ENCODE measurements around the gene UGGT2.
"Not testable (repeated sequence)": the region's sequence is repeated elsewhere in the genome, so short reads cannot be mapped to it uniquely, and the experiment has no call there.

UGGT2 gene

GRCh38 chr13:95970878-95971277 lies 82.3 kb downstream of the UGGT2 start:
- DNase-seq (ENCODE audit: low spot score): no peak

DNA sequence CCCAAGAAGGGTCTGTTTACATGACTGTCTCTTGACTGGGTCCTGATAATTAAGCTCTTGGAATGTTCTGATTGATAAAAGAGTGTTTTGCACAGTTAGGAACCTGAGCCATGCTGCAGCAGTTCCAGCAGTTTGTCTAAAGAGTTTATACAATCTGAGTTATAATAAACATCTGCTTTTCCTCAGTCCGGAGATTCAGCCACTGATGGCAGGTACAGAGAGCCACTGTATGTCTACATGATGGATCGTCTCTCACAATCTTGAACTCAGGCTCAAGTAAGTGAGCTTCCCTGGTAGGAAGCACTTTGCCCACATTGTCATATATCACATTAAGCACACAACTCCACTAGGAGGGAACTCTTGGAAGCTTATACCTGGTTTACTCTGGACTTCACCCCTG lies 84.3 kb downstream of the UGGT2 start:
- DNase-seq (ENCODE audit: low spot score): no peak

GRCh38 chr13:95957331-95957730 lies 95.9 kb downstream of the UGGT2 start:
- no peak for DNase-seq (ENCODE audit: low spot score)

DNA sequence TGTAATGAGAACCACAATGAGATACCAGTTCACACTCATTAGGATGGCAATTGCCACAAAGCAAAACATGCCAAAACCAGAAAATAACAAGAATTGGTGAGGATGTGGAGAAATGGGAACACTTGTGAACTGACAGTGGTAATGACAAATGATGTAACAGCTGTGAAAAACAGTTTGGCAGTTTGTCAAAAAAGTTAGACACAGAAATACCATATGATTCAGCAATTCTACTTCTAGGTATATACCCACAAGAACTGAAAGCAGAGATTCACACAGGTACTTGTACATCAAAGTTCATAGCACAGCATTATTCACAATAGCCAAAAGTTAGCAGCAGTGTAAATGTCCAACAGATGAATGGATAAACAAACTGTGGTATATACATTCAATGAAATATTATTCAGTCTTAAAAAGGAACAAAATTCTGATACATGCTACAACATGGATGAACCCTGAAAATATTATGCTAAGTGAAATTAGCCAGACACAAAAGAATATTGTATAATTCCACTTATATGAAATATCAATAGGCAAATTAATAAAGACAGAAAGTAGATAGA lies 96.5 kb downstream of the UGGT2 start:
- DNase-seq (ENCODE audit: low spot score): no peak

DNA sequence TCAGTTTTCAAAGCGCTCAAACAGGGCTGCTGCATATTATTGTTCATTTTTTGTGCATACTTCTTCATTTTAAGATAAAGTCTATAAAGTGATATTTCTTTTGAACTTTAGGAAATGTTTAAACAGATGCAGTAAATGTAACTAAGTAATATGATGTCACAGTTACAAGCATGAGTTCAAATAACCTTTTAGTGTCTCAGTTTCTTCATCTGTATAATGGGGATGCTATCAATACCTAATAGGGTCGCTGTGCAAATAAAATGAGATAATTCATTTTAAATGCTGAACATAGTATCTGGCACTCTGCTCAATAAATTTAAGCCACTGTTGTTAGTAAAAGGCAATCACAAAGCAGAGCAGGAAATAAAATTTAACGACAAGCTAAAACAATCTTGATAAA lies 97.5 kb downstream of the UGGT2 start:
- no peak for DNase-seq (ENCODE audit: low spot score)

GRCh38 chr13:95955255-95955654 lies 97.9 kb downstream of the UGGT2 start:
- no peak for DNase-seq (ENCODE audit: low spot score)

DNA sequence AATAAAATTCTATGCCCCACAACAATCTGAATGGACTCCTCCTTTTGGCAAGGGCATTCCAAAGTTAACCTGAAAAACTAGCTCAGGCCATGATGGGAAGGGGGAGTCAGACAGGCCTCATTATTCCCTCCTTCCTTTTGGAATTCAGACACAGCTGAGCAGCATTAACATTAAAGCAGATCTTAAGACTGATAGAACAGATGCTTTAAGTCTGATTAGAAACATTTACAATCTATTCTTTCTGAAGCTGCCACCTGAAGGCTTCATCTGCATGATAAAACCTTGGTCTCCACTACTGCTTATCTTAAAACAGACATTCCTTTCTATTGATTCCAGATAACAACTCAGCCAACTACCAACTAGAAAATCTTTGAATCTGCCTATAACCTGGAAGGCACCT lies 98.9 kb downstream of the UGGT2 start:
- no peak for DNase-seq (ENCODE audit: low spot score)

DNA sequence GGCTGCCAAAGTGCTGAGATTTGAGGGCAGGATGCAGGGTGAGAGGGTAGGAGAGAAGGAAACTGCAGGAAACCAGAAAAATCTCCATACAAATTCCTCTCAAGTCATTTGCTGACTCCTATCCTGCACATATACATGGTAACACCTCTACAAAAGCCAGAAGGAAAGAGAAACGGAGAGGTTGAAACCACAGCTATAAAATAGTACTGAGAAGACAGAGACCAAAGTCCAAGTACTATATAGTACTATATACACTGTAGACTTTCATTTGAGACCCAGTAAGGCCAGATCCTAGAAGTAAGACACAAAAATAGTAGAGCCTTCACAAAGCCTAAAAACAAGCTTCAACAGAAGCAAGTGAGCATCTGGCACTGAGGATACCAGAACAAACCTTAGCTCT lies 103.1 kb downstream of the UGGT2 start:
- no peak for DNase-seq (ENCODE audit: low spot score)

DNA sequence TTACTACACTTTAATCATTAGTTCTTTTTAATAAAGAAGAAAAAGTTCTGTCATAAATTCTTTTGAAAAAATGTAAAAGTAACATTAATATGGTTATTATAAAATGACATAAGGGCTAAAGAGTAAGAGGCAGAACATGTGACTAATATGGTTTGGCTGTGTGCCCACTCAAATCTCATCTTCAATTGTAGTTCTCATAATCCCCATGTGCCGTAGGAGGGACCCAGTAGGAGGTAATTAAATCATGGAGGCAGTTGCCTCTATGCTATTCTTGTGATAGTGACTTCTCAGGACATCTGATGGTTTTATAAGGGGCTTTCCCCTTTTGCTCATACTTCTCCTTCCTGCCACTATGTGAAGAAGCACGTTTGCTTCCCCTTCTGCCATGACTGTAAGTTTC lies 104.5 kb downstream of the UGGT2 start:
- no peak for DNase-seq (ENCODE audit: low spot score)

DNA sequence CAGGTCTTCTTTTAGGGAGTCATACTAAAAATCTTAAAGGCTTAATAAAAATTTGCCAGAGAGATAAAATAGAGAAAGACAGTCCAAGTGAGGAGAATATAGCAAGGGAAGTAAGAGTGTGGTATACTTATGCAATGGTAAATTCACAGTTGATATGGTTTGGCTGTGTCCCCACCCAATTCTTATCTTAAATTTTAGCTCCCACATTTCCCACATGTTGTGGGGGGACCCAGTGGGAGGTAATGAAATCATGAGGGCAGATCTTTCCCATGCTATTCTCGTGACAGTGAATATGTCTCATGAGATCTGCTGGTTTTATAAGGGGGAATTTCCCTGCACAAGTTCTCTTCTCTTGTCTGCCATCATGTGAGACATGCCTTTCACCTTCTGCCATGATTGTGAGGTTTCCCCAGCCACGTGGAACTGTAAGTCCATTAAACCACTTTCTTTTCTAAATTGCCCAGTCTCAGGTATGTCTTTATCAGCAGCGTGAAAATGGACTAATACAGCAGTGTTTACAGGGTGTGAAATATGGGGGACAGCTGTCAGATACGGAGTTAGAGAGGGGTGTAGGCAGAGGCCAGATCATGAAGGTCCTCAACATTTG lies 115.4 kb downstream of the UGGT2 start:
- no peak for DNase-seq (ENCODE audit: low spot score)

DNA sequence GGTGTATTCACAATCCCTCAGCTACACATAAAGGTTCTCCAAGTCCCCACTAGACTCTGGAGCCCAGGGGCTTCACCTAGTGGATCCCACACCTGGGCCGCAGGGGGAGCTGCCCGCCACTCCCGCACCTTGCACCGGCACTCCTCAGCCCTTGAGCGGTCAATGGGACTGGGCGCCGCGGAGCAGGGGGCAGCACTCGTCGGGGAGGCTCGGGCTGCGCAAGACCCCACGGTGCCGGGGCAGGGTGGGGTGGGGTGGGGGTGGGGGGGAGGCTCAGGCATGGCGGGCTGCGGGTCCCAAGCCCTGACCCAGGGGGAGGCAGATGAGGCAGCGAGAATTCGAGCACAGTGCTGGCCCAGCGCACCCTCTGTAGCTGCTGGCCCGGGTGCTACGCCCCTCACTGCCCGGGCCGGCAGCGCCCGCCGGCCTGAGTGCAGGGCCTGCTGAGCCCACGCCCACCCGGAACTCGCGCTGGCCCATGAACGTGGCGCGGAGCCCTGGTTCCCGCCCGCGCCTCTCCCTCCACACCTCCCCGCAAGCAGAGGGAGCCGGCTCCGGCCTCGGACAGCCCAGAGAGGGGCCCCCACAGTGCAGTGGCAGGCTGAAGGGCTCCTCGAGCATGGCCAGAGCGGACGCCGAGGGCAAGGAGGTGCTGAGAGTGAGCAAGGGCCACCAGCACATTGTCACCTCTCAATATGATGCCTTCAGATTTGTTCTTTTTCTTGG lies 121.7 kb downstream of the UGGT2 start:
- no peak for DNase-seq (ENCODE audit: low spot score)

- DNase-seq (ENCODE audit: low spot score): no peak
Observed at GRCh38 chr13:95929430-95929829, 123.8 kb downstream of the UGGT2 start.

DNA sequence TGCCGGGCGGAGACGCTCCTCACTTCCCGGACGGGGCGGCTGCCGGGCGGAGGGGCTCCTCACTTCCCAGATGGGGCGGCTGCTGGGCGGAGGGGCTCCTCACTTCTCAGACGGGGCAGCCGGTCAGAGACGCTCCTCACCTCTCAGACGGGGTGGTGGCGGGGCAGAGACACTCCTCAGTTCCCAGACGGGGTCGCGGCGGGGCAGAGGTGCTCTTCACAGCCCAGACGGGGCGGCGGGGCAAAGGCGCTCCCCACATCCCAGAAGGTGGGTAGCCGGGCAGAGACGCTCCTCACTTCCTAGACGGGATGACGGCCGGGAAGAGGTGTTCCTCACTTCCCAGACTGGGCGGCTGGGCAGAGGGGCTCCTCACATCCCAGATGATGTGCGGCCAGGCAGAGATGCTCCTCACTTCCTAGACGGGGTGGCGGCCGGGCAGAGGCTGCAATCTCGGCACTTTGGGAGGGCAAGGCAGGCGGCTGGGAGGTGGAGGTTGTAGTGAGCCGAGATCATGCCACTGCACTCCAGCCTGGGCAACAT lies 124.8 kb downstream of the UGGT2 start:
- DNase-seq (ENCODE audit: low spot score): not testable (repeated sequence)

GRCh38 chr13:95926231-95926630 lies 127.0 kb downstream of the UGGT2 start:
- DNase-seq (ENCODE audit: low spot score): no peak

GRCh38 chr13:95924389-95924994 lies 128.7 kb downstream of the UGGT2 start:
- no peak for DNase-seq (ENCODE audit: low spot score)

DNA sequence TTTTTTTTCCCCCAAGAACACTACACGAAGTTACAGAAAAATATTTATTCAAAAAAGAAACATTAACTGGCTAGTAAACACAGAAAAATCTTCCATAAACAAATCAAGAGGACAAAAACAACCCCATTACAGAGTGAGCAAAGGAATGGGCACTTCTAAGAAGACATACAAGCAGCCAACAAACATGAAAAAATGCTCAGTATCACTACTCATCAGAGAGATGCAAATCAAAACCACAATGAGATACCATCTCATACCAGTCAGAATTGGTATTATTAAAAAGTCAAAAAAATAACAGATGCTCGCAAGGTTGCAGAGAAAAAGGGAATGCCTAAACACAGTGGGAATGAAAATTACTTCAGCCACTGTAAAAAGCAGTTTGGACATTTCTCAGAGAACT lies 131.7 kb downstream of the UGGT2 start:
- DNase-seq (ENCODE audit: low spot score): no peak

DNA sequence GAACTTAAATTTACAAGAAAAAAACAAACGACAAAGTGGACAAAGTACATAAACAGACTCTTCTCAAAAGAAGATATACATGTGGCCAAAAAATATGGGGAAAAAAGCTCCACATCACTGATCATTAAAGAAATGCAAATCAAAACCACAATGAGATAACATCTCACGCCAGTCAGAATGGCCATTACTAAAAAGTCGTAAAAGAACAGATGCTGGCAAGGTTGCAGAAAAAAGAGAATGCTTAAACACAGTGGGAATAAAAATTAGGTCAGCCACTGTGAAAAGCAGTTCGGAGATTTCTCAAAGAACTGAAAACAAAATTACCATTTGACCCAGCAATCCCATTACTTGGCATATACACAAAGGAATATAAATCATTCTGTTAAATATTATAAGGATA lies 132.7 kb downstream of the UGGT2 start:
- no peak for DNase-seq (ENCODE audit: low spot score)

DNA sequence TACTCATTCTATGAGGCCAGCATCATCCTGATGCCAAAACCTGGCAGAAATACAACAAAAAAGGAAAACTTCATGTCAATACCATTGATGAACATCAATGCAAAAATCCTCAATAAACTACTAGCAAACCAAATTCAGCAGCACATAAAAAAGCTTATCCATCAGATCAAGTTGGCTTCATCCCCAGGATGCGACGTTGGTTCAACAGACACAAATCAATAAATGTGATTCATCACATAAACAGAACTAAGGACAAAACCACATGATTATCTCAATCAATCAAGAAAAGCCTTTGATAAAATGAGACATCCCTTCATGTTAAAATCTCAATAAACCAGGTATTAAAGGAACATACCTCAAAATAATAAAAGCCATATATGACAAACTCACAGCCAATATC lies 134.3 kb downstream of the UGGT2 start:
- no peak for DNase-seq (ENCODE audit: low spot score)

DNA sequence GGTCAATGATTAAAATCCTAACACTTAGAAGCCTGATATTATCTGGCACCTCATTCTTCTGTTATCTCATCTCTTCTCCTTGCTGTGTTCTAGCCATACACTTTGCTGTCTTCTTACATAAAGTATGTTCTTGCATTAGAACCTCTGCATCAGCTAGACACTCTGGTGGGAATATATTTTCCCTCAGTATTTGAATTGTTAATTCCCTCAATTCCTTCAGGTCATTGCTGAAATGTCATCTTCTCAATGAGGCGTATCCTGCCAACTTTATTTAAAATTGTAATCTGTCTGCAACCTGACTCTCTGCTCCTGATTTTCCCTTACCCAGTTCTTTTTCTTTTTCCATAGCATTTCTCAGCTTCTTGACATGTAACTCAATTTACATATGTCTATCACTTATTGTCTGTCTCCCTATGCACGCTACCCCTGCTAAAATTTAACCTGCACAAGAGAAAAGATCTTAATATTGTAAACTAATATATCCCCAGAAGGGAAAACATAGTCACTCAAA lies 138.2 kb downstream of the UGGT2 start:
- DNase-seq (ENCODE audit: low spot score): no peak

DNA sequence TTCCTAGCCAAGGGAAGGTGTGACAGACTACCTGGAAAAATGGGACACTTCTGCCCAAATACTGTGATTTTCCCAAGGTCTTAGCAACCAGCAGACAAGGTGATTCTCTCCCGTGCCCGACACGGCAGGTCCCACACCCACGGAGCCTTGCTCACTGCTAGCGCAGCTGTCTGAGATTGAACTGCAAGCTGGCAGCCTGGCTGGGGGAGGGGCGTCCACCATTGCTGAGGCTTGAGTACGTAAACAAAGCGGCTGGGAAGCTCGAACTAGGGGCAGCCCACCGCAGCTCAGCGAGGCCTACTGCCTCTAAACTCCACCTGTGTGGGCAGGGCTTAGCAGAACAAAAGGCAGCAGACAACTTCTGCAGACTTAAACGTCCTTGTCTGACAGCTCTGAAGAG lies 146.2 kb downstream of the UGGT2 start:
- no peak for DNase-seq (ENCODE audit: low spot score)

DNA sequence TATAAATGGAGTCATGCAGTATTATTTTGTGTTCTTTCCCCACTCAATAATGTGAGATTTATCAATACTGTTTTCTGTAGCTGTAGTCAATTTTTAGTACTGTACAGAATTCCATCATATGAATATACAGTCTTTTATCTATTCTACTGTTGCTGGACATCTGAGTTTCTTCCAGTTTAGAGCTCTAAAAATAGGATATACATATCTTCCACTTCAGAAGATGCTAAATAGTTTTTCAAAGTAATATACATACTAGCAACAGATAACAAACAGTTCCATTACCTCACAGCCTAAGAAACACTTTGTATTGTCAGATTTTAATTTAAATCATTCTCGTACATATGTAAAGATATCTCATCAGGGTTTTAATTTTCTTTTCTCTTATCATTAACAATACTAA lies 149.6 kb downstream of the UGGT2 start:
- no peak for DNase-seq (ENCODE audit: low spot score)

- DNase-seq (ENCODE audit: low spot score): no peak
Observed at GRCh38 chr13:95902741-95903140, 150.5 kb downstream of the UGGT2 start.

DNA sequence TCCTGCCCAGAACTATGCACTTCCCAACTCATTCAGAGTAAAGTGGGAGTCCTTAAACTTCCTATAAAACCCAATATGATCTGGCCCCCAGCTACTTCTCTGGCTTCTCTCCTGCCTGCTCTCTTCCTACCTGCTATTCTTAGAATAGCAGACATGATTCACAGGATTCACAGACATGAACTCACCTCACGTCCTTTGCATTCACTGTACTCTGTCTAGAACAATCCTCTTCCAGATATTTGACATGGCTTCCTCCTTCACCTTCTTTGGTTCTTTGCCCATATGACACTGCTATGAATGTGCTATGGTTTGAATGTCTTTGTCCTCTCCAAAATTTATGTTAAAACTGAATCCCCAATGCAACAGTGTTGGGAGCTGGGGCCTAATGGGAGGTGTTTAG lies 154.9 kb downstream of the UGGT2 start:
- DNase-seq (ENCODE audit: low spot score): no peak

Data from ecto neural progenitor cell (in vitro differentiated cells).